Breast epithelium (tissue), 4 donors: ENCODE measurements around the gene AATK. TPM values are rescaled to one million over a fixed set of nuclear protein-coding genes. Genes with fewer than 3 reads are reported as not detected.

Source experiments
- DNase-seq, 2 donors: peaks; one replicate each; pipeline ENCODE4 v3.0.0-alpha.2; 2019; ENCODE audit warnings: low spot score in 2 of 2
- H3K27ac ChIP-seq, 2 donors: fragments of 200-600 bp; sonication (generic) in 1 of 2; one replicate each; pipeline ENCODE4 v1.5.1; 2016 to 2019; ENCODE audit warnings: mild to moderate bottlenecking in 1 of 2
- H3K27me3 ChIP-seq, 2 donors: fragments of 200-600 bp; sonication (generic) in 1 of 2; one replicate each; pipeline versions ENCODE4 v1.5.1 to v1.6.0; 2017 to 2019; ENCODE audit warnings: control low read depth in 1 of 2, mild to moderate bottlenecking in 1 of 2
- H3K36me3 ChIP-seq: fragments of 200-600 bp; one replicate; pipeline ENCODE4 v1.5.1; 2019
- H3K4me1 ChIP-seq, 2 donors: fragments of 200-600 bp; sonication (generic); one replicate each; pipeline ENCODE4 v1.5.1; 2016 to 2019; ENCODE audit warnings: control low read depth in 1 of 2
- H3K4me3 ChIP-seq, 3 donors: fragments of 200-600 bp; sonication (generic); 1 replicate in 2 of 3; 2 replicates in 1 of 3; pipeline ENCODE4 v1.5.1; 2016 to 2019; ENCODE audit warnings: mild to moderate bottlenecking in 3 of 3, moderate library complexity in 2 of 3
- H3K9me3 ChIP-seq, 2 donors: fragments of 200-600 bp; sonication (generic) in 1 of 2; one replicate each; pipeline ENCODE4 v1.5.1; 2016 to 2019; ENCODE audit warnings: control low read depth in 1 of 2
- POLR2A ChIP-seq: fragments of 450-650 bp; IDR thresholded peaks from one replicate; pipeline ENCODE4 v1.6.1; 2016; ENCODE audit warnings: antibody characterized with exemption, mild to moderate bottlenecking, moderate library complexity
- POLR2AphosphoS5 ChIP-seq, 3 donors: sonication (generic); formaldehyde crosslinking; IDR thresholded peaks; one replicate each; pipeline ENCODE4 v1.6.1; 2017; ENCODE audit warnings: antibody characterized with exemption in 3 of 3
- intact Hi-C: fragments of 100-400 bp; cut with DNase I; formaldehyde crosslinking; loops from one replicate; pipeline ENCODE4 v1.15.1; 2023; ENCODE audit warnings: low total_unique reads
- total RNA-seq, 3 donors: library from RNA; depleted of rRNA; stranded (reverse); fragments of >200 nt; gene quantifications; one replicate each; pipeline ENCODE4 v1.1.0, GENCODE V29; 2016
- TF ChIP-seq, protein P1 (sequence below), 3 donors: fragments of 450-650 bp; IDR thresholded peaks; one replicate each; pipeline ENCODE4 v1.5.1; 2016 to 2017; ENCODE audit warnings: antibody characterized with exemption in 3 of 3, mild to moderate bottlenecking in 3 of 3, moderate library complexity in 3 of 3

Gene AATK
- total RNA-seq, 3 donors from 2014 or later: under 0.01 to 0.98 (median 0.73) TPM

DNA sequence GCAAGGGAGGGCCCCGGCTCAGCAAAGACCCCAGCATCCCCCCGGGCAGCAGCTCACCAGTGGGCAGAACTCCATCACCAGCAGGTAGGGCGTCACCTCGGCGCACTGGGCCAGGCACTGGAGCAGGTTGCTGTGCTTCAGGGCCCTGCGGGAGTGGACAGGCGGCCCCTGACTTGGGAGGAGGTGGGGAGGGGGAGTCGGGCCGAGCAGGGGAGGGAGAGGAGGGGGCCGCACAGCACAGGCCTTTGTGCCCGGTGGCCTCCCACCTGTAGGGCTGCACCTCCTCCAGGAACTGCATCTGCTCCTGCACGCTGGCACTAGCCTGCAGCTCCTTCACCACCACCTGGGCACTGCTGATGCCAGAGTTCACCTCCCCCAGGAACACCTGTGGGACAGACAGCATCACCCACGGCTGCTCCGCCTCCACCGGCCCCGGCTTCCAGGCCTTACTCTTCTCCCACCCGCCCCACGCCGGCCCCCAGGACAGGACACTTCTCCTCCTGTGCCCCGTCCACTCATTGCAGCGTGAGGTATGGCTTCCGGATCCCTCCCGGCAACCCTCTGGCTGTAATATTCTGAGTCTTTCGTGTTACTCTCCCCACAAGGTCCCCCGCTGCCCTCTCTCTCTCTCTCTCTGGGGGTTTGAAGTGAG, 38.4 kb downstream of the AATK start:
- intact Hi-C loops: no loop called here
- H3K36me3 ChIP-seq: no peaks in the 10 kb centered on the region
- DNase-seq: no peak
- no peaks in the 10 kb centered on the region for H3K4me1 ChIP-seq
- peaks cover 0 to 5% of the 10 kb centered on the region in 2 donors for H3K27me3 ChIP-seq
- no peak overlapping the region for H3K4me3 ChIP-seq
- TF ChIP-seq POLR2AphosphoS5 (IDR thresholded peaks at IDR 0.05) (no peak), POLR2A (no peak)
- TF ChIP-seq, protein P1, sequence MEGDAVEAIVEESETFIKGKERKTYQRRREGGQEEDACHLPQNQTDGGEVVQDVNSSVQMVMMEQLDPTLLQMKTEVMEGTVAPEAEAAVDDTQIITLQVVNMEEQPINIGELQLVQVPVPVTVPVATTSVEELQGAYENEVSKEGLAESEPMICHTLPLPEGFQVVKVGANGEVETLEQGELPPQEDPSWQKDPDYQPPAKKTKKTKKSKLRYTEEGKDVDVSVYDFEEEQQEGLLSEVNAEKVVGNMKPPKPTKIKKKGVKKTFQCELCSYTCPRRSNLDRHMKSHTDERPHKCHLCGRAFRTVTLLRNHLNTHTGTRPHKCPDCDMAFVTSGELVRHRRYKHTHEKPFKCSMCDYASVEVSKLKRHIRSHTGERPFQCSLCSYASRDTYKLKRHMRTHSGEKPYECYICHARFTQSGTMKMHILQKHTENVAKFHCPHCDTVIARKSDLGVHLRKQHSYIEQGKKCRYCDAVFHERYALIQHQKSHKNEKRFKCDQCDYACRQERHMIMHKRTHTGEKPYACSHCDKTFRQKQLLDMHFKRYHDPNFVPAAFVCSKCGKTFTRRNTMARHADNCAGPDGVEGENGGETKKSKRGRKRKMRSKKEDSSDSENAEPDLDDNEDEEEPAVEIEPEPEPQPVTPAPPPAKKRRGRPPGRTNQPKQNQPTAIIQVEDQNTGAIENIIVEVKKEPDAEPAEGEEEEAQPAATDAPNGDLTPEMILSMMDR (IDR thresholded peaks at IDR 0.05): no peak
- H3K9me3 ChIP-seq: no peaks in the 10 kb centered on the region
- no peak overlapping the region for H3K27ac ChIP-seq

GRCh38 chr17:81127133-81127455, 38.9 kb downstream of the AATK start:
- DNase-seq: no peak
- TF ChIP-seq, protein P1 (IDR thresholded peaks at IDR 0.05): no peak
- no peak for TF ChIP-seq POLR2AphosphoS5 (IDR thresholded peaks at IDR 0.05)
- no peak for TF ChIP-seq POLR2A
- no peaks in the 10 kb centered on the region for H3K36me3 ChIP-seq
- intact Hi-C loops: no loop called here
- no peaks in the 10 kb centered on the region for H3K4me1 ChIP-seq
- H3K27me3 ChIP-seq: peaks cover 0 to 5% of the 10 kb centered on the region in 2 donors
- no peak overlapping the region for H3K27ac ChIP-seq
- H3K9me3 ChIP-seq: no peaks in the 10 kb centered on the region
- no peak overlapping the region for H3K4me3 ChIP-seq

- intact Hi-C loops: no loop called here
- no peak overlapping the region for H3K27ac ChIP-seq
- H3K27me3 ChIP-seq: peaks cover 0 to 5% of the 10 kb centered on the region in 2 donors
- DNase-seq: no peak
- no peaks in the 10 kb centered on the region for H3K9me3 ChIP-seq
- no peaks in the 10 kb centered on the region for H3K36me3 ChIP-seq
- H3K4me1 ChIP-seq: no peaks in the 10 kb centered on the region
- TF ChIP-seq POLR2A (no peak), POLR2AphosphoS5 (IDR thresholded peaks at IDR 0.05) (no peak)
- TF ChIP-seq, protein P1 (IDR thresholded peaks at IDR 0.05): no peak
- H3K4me3 ChIP-seq: no peak overlapping the region
Observed at GRCh38 chr17:81126281-81127132, 39.5 kb downstream of the AATK start.

GRCh38 chr17:81125573-81126081, 40.4 kb downstream of the AATK start:
- H3K9me3 ChIP-seq: no peaks in the 10 kb centered on the region
- H3K27ac ChIP-seq: no peak overlapping the region
- no peaks in the 10 kb centered on the region for H3K4me1 ChIP-seq
- no peaks in the 10 kb centered on the region for H3K36me3 ChIP-seq
- TF ChIP-seq POLR2AphosphoS5 (IDR thresholded peaks at IDR 0.05) (no peak), POLR2A (no peak)
- TF ChIP-seq, protein P1 (IDR thresholded peaks at IDR 0.05): no peak
- intact Hi-C loops: no loop called here
- DNase-seq: no peak
- H3K4me3 ChIP-seq: no peak overlapping the region
- H3K27me3 ChIP-seq: peaks cover 0 to 5% of the 10 kb centered on the region in 2 donors

DNA sequence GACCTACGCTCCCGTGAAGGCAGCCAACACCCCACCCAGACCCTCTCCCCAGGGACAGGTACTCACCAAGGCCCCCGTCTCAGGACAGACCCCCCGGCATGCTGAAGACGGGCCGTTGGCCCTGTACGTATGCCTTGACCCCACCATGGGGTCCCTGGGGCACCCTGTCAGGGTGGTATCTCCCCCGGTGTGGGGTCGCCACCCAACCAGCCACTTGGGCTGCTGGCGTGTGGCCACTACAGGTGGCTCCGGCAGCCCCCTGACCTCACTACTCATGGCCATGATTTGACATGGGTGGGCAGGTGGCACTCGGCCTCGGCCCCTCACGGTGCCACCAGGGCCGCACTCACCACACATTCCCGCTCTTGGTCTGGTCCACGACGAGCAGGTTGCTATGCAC, 41.6 kb downstream of the AATK start:
- Histone ChIP-seq H3K4me3 (no peak overlapping the region), H3K4me1 (no peaks in the 10 kb centered on the region), H3K36me3 (no peaks in the 10 kb centered on the region), H3K27ac (no peak overlapping the region), H3K9me3 (no peaks in the 10 kb centered on the region), H3K27me3 (peaks cover 0 to 5% of the 10 kb centered on the region in 2 donors)
- intact Hi-C loops: no loop called here
- TF ChIP-seq POLR2AphosphoS5 (IDR thresholded peaks at IDR 0.05): no peak
- DNase-seq: no peak
